ENCODE measurements around the gene ARHGEF1. TPM values are rescaled to one million over a fixed set of nuclear protein-coding genes. Genes with fewer than 3 reads are reported as not detected.

The ARHGEF1 gene, protein sequence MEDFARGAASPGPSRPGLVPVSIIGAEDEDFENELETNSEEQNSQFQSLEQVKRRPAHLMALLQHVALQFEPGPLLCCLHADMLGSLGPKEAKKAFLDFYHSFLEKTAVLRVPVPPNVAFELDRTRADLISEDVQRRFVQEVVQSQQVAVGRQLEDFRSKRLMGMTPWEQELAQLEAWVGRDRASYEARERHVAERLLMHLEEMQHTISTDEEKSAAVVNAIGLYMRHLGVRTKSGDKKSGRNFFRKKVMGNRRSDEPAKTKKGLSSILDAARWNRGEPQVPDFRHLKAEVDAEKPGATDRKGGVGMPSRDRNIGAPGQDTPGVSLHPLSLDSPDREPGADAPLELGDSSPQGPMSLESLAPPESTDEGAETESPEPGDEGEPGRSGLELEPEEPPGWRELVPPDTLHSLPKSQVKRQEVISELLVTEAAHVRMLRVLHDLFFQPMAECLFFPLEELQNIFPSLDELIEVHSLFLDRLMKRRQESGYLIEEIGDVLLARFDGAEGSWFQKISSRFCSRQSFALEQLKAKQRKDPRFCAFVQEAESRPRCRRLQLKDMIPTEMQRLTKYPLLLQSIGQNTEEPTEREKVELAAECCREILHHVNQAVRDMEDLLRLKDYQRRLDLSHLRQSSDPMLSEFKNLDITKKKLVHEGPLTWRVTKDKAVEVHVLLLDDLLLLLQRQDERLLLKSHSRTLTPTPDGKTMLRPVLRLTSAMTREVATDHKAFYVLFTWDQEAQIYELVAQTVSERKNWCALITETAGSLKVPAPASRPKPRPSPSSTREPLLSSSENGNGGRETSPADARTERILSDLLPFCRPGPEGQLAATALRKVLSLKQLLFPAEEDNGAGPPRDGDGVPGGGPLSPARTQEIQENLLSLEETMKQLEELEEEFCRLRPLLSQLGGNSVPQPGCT
- 63.7 and 69.3 TPM in 2 replicates for total RNA-seq

DNA sequence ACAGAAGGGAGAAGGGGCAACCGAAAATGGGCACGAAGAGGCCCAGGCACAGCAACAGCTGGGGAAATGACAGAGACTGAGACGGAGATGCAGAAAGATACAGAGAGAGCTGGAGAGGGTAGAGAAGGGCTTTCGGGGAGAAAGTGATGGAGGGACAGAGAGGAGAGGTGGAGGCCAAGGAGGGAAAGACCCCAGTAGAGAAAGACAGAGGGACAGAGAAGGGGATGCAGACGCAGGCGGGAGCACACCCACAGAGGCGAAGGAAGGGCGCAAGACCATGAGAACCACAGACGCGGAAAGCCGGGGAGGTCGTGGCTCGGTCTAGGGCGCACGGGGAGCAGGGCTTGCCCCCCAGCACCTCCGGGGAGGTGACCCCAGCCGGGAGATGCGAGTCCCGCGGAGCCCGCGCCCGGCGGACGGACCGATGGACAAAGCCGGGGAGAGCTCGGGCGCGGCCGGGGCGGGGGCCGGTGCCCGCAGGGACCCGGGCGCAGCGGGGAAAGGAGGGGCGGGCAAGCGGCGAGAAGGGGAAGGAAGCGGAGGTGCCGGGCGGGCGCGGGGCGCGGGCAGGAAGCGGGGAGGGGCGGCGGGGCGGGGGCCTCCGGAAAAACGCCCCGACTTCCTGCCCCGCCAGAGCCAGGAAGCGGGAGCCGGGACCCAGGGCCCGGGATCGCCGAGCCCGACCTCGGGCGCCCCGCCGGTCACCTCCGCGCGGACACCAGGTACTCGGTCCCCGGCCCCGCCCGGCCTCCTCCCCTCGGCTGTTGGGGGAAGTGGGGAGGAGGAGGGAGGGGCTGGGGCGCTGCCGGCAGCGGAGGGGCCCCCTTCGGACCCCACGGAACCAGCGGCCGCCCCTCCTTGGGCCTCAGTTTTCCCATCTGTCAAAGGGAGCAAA lies at the start of gene ARHGEF1:
ARHGEF1 (plus strand) TSS at position 617 of the 895 bp plus-strand sequence. CDS start 4,899 bp downstream, outside the sequence.

DNA sequence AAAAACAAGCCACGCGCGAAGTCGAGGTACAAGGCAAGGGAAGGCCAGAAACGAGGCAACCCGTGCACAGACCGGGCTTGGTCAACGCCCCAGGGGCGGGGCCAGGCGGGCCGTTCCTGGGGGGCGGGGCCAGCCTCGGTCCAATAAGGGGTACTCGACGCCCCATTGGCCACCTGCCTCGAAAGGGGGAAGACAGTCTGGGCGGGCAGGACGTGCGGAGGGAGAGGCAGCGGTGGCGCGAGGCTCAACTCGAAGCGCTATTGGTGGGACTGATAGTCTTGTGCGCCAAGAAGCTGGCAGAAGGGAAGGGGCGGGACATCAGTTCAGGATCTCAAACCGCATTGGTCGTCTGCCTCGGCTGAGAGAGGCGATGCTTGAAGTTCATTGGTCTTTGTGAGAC lies 38.4 kb upstream of the ARHGEF1 start, which contains the start of gene LYPD4:
LYPD4 (minus strand) TSS at position 83 of the 400 bp plus-strand sequence. CDS start 5,398 bp downstream, outside the sequence.

DNA sequence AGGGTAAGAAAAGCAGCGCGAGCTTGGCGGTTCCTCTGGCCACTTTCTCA lies 38.2 kb upstream of the ARHGEF1 start, which contains the start of gene DMRTC2:
DMRTC2 (plus strand) TSS at position 42 of the 50 bp plus-strand sequence. CDS start 2,387 bp downstream, outside the sequence.

DNA sequence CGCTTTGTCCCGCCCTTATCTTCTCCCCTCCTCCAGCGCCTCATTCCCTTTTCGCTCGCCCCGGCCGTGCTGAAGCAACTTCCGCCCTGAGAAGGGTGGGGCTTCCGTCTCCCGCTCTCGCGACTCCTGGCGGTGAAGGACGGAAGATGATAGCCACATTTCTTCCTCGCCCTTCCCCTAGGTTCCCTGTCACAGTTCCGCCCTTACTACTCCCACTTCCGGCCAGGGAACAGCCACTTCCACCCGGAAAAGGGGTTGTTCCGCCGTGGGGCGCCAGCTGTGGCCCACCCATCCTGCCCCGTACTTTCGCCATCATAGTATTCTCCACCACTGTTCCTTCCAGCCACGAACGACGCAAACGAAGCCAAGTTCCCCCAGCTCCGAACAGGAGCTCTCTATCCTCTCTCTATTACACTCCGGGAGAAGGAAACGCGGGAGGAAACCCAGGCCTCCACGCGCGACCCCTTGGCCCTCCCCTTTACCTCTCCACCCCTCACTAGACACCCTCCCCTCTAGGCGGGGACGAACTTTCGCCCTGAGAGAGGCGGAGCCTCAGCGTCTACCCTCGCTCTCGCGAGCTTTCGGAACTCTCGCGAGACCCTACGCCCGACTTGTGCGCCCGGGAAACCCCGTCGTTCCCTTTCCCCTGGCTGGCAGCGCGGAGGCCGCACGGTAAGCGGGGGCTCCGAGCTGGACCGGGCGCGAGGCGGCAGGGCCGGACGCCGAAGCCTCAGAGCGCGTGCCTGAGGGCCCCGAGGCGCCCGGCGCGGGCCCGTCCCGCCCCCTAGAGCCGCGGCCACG lies 23.2 kb upstream of the ARHGEF1 start, which contains the start of gene RPS19:
RPS19 (plus strand) TSS at position 638 of the 801 bp plus-strand sequence. CDS start 520 bp downstream, outside the sequence.

DNA sequence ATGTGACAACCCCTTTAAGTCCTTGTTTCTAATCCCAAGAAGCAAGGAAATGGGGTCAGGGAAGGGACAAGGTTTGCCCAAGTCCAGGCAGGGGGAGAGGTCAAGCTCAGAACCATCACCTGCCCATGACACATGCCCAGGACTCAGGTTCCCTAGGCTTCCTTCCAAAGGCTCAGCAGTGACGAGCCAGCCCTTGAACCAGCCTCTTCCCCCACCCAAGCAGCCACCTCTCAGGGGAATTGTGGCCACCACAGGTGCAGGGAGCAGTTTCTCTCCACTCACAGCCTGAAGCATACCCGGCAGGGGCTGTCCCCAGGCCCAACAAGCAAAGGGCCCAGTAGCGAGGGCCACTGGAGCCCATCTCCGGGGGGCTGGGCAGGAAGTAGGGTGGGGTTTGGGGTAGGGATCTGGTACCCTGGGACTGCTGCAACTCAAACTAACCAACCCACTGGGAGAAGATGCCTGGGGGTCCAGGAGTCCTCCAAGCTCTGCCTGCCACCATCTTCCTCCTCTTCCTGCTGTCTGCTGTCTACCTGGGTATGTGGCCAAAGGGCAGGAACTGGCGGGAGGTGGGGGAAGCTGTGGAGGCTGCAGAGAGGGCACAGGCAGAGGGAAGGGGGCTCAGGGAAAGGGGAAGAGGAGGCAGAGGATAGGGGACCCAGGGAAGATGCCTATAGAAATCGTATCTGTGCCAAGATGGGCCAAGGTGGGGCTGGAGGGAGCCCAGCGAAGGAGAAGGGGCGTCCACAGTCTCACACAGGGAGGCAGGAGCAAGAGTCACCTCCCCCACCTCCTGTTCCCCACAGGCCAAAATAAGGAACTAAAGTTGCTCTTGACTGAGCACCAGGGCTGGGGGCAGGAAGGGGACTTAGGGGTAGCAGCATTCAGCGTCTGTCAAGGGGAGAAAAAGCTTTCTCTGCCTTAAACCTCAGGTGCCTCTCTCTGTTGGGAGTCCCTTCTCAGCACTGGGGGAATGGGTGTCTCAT lies 5.8 kb upstream of the ARHGEF1 start, which contains the start of gene CD79A:
CD79A (plus strand) TSS at position 433 of the 986 bp plus-strand sequence; CDS start at position 459, 26 bp downstream.

DNA sequence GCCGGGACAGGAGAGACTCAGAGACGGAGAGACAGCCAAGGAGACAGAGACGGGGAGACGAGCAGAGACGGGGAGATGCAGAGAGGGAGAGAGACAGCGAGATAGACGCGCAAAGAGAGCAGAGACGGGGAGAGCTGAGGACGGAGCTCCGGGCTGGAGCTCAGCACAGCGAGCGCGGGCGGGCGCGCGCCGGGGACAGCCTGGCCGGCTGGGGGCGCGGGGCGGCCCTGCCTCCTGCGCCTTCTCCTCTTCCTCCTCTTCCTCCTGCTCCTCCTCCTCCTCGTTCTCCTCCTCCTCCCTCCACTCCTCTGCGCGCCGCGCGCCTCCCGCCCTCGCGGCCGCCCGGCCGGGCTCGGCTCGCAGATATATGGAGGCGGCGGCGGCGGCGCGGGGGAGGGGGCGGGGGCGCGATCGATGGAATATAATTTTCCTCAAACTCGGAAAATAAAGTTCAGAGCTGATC lies 45.3 kb downstream of the ARHGEF1 start, which contains the start of gene ERFL:
ERFL (minus strand) TSS at position 229 of the 463 bp plus-strand sequence. CDS start 15,530 bp downstream, outside the sequence.

Other genes starting within 250 kb of the ARHGEF1 start
- gene CEACAM7, start 194.9 kb upstream of the ARHGEF1 start, total RNA-seq, result not detected in 2 replicates
- gene CEACAM5, start 174.6 kb upstream of the ARHGEF1 start, total RNA-seq, result not detected in 2 replicates
- gene CEACAM6, start 127.7 kb upstream of the ARHGEF1 start, total RNA-seq, result not detected in 2 replicates
- not detected in 2 replicates for gene CEACAM3, start 86.6 kb upstream of the ARHGEF1 start, total RNA-seq
- gene LYPD4, start 38.5 kb upstream of the ARHGEF1 start, total RNA-seq, result not detected in 2 replicates
- gene DMRTC2, start 38.1 kb upstream of the ARHGEF1 start, total RNA-seq, result not detected in 2 replicates
- 929 and 2,881 TPM in 2 replicates for gene RPS19, start 22.9 kb upstream of the ARHGEF1 start, total RNA-seq
- gene CD79A, start 5.9 kb upstream of the ARHGEF1 start, total RNA-seq, result 0.35 TPM in 1 of 2 replicates, not detected in the other
- gene ERFL, start 45.3 kb downstream of the ARHGEF1 start, total RNA-seq, result not detected in 2 replicates
- 300 and 373 TPM in 2 replicates for gene RABAC1, start 76.1 kb downstream of the ARHGEF1 start, total RNA-seq
- 0.29 and 0.89 TPM in 2 replicates for gene ATP1A3, start 111.0 kb downstream of the ARHGEF1 start, total RNA-seq
- not detected in 2 replicates for gene GRIK5, start 187.0 kb downstream of the ARHGEF1 start, total RNA-seq
- gene ZNF574, start 193.0 kb downstream of the ARHGEF1 start, total RNA-seq, result 10.6 and 10.7 TPM in 2 replicates
- gene POU2F2, start 249.3 kb downstream of the ARHGEF1 start, total RNA-seq, result under 0.01 and 0.18 TPM in 2 replicates